Choroid plexus epithelial cell (primary cell): ENCODE data around the gene CFAP20DC.

Experiments used
- DNase-seq: peaks from one replicate; pipeline ENCODE4 v3.0.0-alpha.2; 2010; ENCODE audit warnings: low read depth
- H3K4me3 ChIP-seq: 2 replicates; pipeline ENCODE4 v1.5.1; 2011; ENCODE audit warnings: low read depth, mild to moderate bottlenecking, control low read depth, low read length, moderate library complexity
- TF ChIP-seq, protein P1 (sequence below): conservative IDR thresholded peaks from 2 replicates; pipeline ENCODE4 v1.5.1; 2011; ENCODE audit warnings: low read depth, mild to moderate bottlenecking, control low read depth, inconsistent platforms, low read length, moderate library complexity

Gene CFAP20DC

DNA sequence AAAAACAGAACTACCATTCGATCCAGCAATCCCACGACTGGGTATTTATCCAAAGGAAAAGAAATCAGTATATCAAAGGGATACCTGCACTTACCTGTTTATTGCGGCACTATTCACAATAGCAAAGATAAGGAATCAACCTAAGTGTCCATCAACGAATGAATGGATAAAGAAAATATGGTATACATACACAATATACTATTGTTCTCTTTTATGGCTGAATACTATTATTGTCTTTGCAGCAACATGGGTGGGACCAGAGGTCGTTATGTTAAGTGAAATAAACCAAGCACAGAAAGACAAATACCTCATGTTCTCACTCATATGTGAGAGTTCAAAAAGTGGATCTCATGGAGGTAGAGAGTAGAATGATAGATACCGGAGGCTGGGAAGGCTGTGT is 264.9 kb downstream of the CFAP20DC start:
- DNase-seq: no peak
- H3K4me3 ChIP-seq: no peak overlapping the region
- TF ChIP-seq, protein P1, sequence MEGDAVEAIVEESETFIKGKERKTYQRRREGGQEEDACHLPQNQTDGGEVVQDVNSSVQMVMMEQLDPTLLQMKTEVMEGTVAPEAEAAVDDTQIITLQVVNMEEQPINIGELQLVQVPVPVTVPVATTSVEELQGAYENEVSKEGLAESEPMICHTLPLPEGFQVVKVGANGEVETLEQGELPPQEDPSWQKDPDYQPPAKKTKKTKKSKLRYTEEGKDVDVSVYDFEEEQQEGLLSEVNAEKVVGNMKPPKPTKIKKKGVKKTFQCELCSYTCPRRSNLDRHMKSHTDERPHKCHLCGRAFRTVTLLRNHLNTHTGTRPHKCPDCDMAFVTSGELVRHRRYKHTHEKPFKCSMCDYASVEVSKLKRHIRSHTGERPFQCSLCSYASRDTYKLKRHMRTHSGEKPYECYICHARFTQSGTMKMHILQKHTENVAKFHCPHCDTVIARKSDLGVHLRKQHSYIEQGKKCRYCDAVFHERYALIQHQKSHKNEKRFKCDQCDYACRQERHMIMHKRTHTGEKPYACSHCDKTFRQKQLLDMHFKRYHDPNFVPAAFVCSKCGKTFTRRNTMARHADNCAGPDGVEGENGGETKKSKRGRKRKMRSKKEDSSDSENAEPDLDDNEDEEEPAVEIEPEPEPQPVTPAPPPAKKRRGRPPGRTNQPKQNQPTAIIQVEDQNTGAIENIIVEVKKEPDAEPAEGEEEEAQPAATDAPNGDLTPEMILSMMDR: no peak

DNA sequence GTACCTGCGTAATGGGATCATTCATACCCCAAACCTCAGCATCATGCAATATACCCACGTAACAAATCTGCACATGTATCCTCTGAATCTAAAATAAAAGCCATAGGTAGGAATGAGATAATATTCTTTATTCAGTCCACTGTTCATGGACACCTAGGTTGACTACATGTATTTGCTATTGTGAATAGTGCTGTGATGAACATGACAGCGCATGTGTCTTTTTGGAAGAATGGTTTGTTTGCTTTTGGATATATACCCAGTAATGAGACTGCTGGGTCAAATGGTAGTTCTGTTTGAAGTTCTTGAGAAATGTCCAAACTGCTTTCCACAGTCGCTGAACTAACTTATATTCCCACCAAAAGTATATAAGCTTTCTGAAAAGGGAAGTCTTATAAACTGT is 265.4 kb downstream of the CFAP20DC start:
- DNase-seq: no peak
- TF ChIP-seq, protein P1: no peak
- no peak overlapping the region for H3K4me3 ChIP-seq

DNA sequence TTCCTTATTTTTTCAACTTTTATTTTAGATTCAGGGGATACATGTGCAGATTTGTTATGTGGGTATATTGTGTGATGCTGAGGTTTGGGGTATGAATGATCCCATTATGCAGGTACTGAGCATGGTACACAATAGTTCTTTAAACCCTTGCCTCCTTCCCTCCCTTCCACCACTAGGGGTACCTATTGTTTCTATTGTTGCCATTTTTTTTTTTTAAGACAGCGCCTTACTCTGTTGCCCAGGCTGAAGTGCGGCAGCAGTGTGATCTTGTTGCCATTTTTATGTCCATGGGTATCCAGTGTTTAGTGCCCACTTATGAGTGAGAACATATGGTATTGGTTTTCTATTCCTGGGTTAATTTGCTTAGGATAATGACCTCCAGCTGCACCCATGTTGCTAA is 266.0 kb downstream of the CFAP20DC start:
- TF ChIP-seq, protein P1: no peak
- no peak overlapping the region for H3K4me3 ChIP-seq
- DNase-seq: no peak

DNA sequence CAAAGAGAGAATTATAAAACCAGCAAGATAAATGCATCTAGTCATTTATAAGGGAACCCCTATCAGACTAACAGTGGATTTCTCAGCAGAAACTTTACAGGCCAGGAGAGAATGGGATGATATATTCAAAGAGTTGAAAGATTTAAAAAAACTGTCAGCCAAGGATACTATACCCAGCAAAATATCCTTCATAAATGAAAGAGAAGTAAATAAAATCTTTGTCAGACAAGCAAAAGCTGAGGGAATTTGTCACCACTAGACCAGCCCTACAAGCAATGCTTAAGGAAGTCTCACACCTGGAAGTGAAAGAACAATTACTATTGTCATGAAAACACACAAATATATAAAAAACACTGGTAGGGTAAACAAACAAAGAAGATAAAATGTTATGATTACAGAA is 269.9 kb downstream of the CFAP20DC start:
- TF ChIP-seq, protein P1: no peak
- no peak for DNase-seq

DNA sequence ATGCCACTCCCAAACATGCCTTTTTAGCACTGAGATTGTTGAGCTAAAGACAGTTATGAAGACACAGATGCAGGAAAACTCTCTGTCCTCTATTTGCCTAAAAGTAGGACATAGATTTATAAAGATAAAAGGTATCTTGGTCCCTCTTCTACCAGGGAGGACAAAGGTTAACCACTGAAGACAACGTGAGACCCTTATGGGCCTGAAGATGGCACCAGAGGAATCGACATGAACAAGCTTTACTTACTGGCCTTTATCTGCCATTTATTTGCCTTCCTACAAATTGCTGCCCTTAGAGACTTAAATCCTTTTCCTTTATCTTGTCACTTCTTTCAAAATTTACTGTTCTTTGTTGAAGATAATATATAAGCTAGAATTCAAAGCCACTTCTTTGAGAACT is 273.6 kb downstream of the CFAP20DC start:
- DNase-seq: no peak
- TF ChIP-seq, protein P1: no peak
- H3K4me3 ChIP-seq: no peak overlapping the region

More for the DNA sequence above, 269.9 kb downstream of the CFAP20DC start:
- no peak overlapping the region for H3K4me3 ChIP-seq

DNA sequence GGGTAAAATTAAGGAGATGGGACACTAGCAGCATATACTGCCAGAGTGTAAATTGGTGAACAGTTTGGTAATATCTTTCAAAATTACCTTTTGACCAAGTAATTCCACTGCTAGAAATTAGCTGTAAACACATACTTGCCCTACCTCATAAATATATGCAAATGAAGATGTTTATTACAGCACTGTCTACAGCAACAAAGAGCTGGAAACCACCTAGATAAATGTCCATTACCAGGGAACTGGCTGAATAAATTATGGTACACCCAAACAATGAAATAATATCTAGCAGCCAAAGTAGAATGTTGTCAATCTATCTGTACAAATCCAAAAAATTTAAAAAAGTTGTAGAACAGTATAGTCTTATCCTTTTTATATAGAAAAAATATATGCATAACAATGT is 277.4 kb downstream of the CFAP20DC start:
- H3K4me3 ChIP-seq: no peak overlapping the region
- DNase-seq: no peak
- TF ChIP-seq, protein P1: no peak

DNA sequence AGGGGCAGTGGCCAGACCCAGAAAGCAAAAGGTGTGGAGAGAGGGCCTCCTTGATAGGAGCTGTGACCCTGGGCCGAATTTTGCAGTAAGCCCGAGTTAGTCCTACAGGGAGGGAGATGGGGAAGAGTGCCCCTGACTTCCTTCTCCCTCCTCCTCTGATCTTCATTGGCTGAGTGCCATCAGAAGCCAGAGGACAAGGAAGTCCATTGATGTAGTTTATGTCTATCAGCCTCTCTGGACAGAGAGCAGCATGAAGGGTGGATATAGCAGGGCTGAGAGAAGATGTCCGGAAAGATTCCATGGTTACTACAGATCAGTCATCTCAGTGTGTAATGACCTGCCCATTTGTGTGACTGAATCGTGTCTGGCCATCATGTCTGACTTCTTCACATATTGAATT is 280.8 kb downstream of the CFAP20DC start:
- DNase-seq: no peak
- TF ChIP-seq, protein P1: no peak
- no peak overlapping the region for H3K4me3 ChIP-seq
